ENCODE data around the gene DPYSL5. TPM values are rescaled to one million over a fixed set of nuclear protein-coding genes. Genes with fewer than 3 reads are reported as not detected.
A peak's percentile ranks its signal among the peaks of the same experiment; 100 is the strongest.
"Not testable (repeated sequence)": the region's sequence is repeated elsewhere in the genome, so short reads cannot be mapped to it uniquely, and the experiment has no call there.

DPYSL5 gene
- total RNA-seq, 2 donors from 2014 or later: 0.24 to 0.35 TPM

DNA sequence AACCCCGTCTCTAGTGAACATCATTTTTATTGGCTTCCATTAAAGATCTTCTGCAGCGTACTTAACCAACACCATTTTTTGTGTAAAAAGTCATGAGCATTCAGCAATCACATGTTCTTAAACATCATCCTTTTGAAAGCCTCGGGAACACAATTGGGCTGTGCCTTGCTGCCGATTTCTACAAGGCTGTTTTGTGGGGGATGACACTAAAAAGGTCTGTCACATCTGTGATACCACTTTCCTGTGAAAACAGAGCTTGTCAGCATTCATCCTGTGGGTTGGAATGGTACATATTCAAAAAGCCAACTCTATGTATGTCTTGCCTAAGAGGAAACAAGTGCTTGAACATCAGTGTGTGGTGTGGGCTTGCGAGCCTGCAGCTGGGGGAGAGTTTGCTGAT is 73.4 kb downstream of the DPYSL5 start:
- no peak overlapping the region for H3K27ac ChIP-seq
- TF ChIP-seq, protein P1, sequence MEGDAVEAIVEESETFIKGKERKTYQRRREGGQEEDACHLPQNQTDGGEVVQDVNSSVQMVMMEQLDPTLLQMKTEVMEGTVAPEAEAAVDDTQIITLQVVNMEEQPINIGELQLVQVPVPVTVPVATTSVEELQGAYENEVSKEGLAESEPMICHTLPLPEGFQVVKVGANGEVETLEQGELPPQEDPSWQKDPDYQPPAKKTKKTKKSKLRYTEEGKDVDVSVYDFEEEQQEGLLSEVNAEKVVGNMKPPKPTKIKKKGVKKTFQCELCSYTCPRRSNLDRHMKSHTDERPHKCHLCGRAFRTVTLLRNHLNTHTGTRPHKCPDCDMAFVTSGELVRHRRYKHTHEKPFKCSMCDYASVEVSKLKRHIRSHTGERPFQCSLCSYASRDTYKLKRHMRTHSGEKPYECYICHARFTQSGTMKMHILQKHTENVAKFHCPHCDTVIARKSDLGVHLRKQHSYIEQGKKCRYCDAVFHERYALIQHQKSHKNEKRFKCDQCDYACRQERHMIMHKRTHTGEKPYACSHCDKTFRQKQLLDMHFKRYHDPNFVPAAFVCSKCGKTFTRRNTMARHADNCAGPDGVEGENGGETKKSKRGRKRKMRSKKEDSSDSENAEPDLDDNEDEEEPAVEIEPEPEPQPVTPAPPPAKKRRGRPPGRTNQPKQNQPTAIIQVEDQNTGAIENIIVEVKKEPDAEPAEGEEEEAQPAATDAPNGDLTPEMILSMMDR (IDR thresholded peaks at IDR 0.05): no peak
- no peaks in the 10 kb centered on the region for H3K9me3 ChIP-seq
- H3K4me1 ChIP-seq: no peaks in the 10 kb centered on the region
- no peak for DNase-seq
- no peaks in the 10 kb centered on the region for H3K36me3 ChIP-seq
- H3K27me3 ChIP-seq: no peaks in the 10 kb centered on the region
- H3K9ac ChIP-seq (ENCODE audit: low read depth in 2 of 2, low read length in 2 of 2): no peak overlapping the region
- intact Hi-C loops (cut with DNase I): no loop called here
- no peak overlapping the region for H3K4me3 ChIP-seq

DNA sequence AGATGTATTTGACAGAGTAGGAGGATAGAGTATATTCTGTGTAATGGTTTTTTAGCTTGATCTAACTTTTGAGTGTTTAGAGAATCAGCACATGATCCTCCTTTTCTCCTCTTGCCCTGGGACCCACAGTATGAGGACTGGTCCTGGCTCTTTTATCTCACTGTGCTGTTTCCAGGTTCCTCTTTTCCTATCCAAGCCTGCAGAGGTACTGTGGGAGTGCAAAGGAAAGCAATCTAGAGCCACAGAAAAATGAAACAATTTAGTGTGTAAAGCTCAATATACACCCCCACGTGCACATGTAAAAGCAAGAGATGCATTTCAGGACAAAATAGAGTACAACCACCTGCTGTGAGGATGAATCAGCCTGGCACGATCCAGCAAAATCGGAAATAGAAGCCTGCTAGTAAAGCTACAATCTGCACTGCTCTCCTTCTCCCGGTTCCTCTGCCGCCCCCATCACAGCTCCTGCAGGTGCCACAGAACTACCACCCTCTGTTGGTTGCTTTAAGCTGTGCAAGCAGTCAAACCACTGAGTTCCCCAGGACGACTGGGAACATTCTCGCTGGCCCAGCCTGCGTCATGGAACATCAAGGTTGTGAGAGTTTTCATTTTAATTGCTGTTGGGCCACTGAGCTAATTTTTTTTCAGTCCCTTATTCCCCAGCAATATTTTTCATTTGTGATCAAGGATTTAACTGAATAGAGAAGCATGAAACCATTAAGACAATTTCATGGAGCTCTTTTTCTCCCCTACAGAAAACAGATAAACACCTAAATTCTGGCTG is 74.7 kb downstream of the DPYSL5 start:
- no peaks in the 10 kb centered on the region for H3K36me3 ChIP-seq
- TF ChIP-seq, protein P1 (IDR thresholded peaks at IDR 0.05): peak; percentile 47
- H3K27me3 ChIP-seq: no peaks in the 10 kb centered on the region

GRCh38 chr2:26923189-26923466 is 75.2 kb downstream of the DPYSL5 start:
- H3K27ac ChIP-seq; DNase-seq; H3K4me1 ChIP-seq; H3K27me3 ChIP-seq; H3K36me3 ChIP-seq; intact Hi-C loops (cut with DNase I); H3K4me3 ChIP-seq; H3K9me3 ChIP-seq; H3K9ac ChIP-seq (ENCODE audit: low read depth in 2 of 2, low read length in 2 of 2): not testable (repeated sequence)

More for the DNA sequence above, 74.7 kb downstream of the DPYSL5 start:
- no peak overlapping the region for H3K27ac ChIP-seq
- H3K4me1 ChIP-seq: no peaks in the 10 kb centered on the region
- intact Hi-C loops (cut with DNase I): no loop called here
- H3K9me3 ChIP-seq: no peaks in the 10 kb centered on the region
- peak; percentile 26 for DNase-seq
- no peak overlapping the region for H3K4me3 ChIP-seq
- H3K9ac ChIP-seq (ENCODE audit: low read depth in 2 of 2, low read length in 2 of 2): no peak overlapping the region

GRCh38 chr2:26924731-26925099 is 76.8 kb downstream of the DPYSL5 start:
- no peak for DNase-seq
- no peaks in the 10 kb centered on the region for H3K9me3 ChIP-seq
- H3K4me1 ChIP-seq: no peaks in the 10 kb centered on the region
- no peaks in the 10 kb centered on the region for H3K27me3 ChIP-seq
- H3K27ac ChIP-seq: no peak overlapping the region
- no peak overlapping the region for H3K4me3 ChIP-seq
- no peak overlapping the region for H3K9ac ChIP-seq (ENCODE audit: low read depth in 2 of 2, low read length in 2 of 2)
- TF ChIP-seq, protein P1 (IDR thresholded peaks at IDR 0.05): no peak
- no peaks in the 10 kb centered on the region for H3K36me3 ChIP-seq
- intact Hi-C loops (cut with DNase I): no loop called here

GRCh38 chr2:26925100-26925791 is 77.3 kb downstream of the DPYSL5 start:
- no peak overlapping the region for H3K4me3 ChIP-seq
- TF ChIP-seq, protein P1 (IDR thresholded peaks at IDR 0.05): no peak
- intact Hi-C loops (cut with DNase I): no loop called here
- H3K27me3 ChIP-seq: no peaks in the 10 kb centered on the region
- no peaks in the 10 kb centered on the region for H3K4me1 ChIP-seq
- DNase-seq: no peak
- no peaks in the 10 kb centered on the region for H3K9me3 ChIP-seq
- no peaks in the 10 kb centered on the region for H3K36me3 ChIP-seq
- H3K9ac ChIP-seq (ENCODE audit: low read depth in 2 of 2, low read length in 2 of 2): no peak overlapping the region
- H3K27ac ChIP-seq: no peak overlapping the region

DNA sequence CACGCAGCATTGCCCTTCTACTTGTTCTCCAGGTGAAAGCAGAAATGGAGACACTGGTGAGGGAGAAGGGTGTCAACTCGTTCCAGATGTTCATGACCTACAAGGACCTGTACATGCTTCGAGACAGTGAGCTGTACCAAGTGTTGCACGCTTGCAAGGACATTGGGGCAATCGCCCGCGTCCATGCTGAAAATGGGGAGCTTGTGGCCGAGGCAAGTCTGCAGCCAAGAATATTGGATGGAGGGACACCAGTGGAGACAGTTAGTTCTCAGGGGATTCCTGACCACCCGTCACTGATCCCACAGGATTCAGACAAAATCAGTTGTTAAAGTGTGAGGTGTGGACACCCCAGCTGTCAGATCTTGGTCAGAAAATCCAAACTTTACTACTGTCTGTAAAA is 79.3 kb downstream of the DPYSL5 start:
- H3K36me3 ChIP-seq: no peaks in the 10 kb centered on the region
- no peaks in the 10 kb centered on the region for H3K9me3 ChIP-seq
- H3K4me1 ChIP-seq: no peaks in the 10 kb centered on the region
- TF ChIP-seq, protein P1 (IDR thresholded peaks at IDR 0.05): no peak
- intact Hi-C loops (cut with DNase I): no loop called here
- no peak overlapping the region for H3K9ac ChIP-seq (ENCODE audit: low read depth in 2 of 2, low read length in 2 of 2)
- no peak for DNase-seq
- H3K4me3 ChIP-seq: no peak overlapping the region
- H3K27me3 ChIP-seq: no peaks in the 10 kb centered on the region
- no peak overlapping the region for H3K27ac ChIP-seq

Data from colonic mucosa (tissue), 4 donors.